Calu3 (cell line): ENCODE results near the gene BRD9. TPM values are rescaled to one million over a fixed set of nuclear protein-coding genes. Genes with fewer than 3 reads are reported as not detected.

Source experiments
- BruUV-seq: library from RNA; stranded (reverse); fragments of 400-500 nt; replicated peaks from 2 replicates; lab custom pipeline; 2021; lab: Mats Ljungman, UMichigan
- CTCF ChIA-PET: fragments of 300-600 bp; sonication (Branson Sonifier 250); formaldehyde crosslinking; loops from one replicate; lab custom pipeline; 2022; ENCODE audit warnings: antibody characterized with exemption; lab: Charles Lee
- DNase-seq: peaks from one replicate; pipeline ENCODE4 v3.0.0; 2022
- H3K27ac Mint-ChIP-seq: one replicate; pipeline ENCODE4 v1.8.0; 2022; ENCODE audit warnings: mixed read lengths; ENCODE audit not compliant: unreplicated experiment
- H3K27me3 Mint-ChIP-seq: one replicate; pipeline ENCODE4 v1.8.0; 2022; ENCODE audit warnings: mixed read lengths; ENCODE audit not compliant: unreplicated experiment
- H3K36me3 Mint-ChIP-seq: one replicate; pipeline ENCODE4 v1.8.0; 2022; ENCODE audit warnings: mild to moderate bottlenecking, moderate library complexity, mixed read lengths; ENCODE audit not compliant: insufficient read depth, unreplicated experiment
- H3K4me1 Mint-ChIP-seq: one replicate; pipeline ENCODE4 v1.8.0; 2022; ENCODE audit warnings: mild to moderate bottlenecking, low read depth, mixed read lengths; ENCODE audit not compliant: unreplicated experiment
- H3K4me3 Mint-ChIP-seq: one replicate; pipeline ENCODE4 v1.8.0; 2022; ENCODE audit warnings: mild to moderate bottlenecking, low read depth, moderate library complexity, mixed read lengths; ENCODE audit not compliant: unreplicated experiment
- H3K9me3 Mint-ChIP-seq: one replicate; pipeline ENCODE4 v1.8.0; 2022; ENCODE audit warnings: low read depth, mixed read lengths; ENCODE audit not compliant: unreplicated experiment
- CTCF ChIP-seq: fragments of 200-600 bp; IDR thresholded peaks from one replicate; pipeline ENCODE4 v1.8.0; 2022; ENCODE audit warnings: antibody characterized with exemption; ENCODE audit not compliant: unreplicated experiment
- intact Hi-C: fragments of 100-400 bp; cut with micrococcal nuclease; formaldehyde crosslinking; loops from one replicate; pipeline ENCODE4 v1.10.0; 2022; ENCODE audit not compliant: unreplicated experiment
- total RNA-seq: library from RNA; stranded (reverse); gene quantifications from 2 replicates; pipeline ENCODE4 v1.2.3, GENCODE V29; 2022

BRD9 gene
- total RNA-seq, 1 experiment from 2014 or later, result 64.1 TPM

GRCh38 chr5:914612-915011 is 22.0 kb upstream of the BRD9 start:
- Mint-ChIP-seq H3K9me3 (no peaks in the 10 kb centered on the region), H3K27me3 (no peaks in the 10 kb centered on the region), H3K4me3 (no peak overlapping the region), H3K36me3 (peaks cover 17% of the 10 kb centered on the region), H3K27ac (no peak overlapping the region), H3K4me1 (no peaks in the 10 kb centered on the region)
- BruUV-seq, result no TSS peak
- TF ChIP-seq CTCF, result no peak
- CTCF ChIA-PET, result no interaction called here
- no peak for DNase-seq
- intact Hi-C loops, result no loop called here

GRCh38 chr5:914174-914573 is 21.6 kb upstream of the BRD9 start:
- Mint-ChIP-seq H3K9me3 (no peaks in the 10 kb centered on the region), H3K4me3 (no peak overlapping the region), H3K27me3 (no peaks in the 10 kb centered on the region), H3K36me3 (peaks cover 17% of the 10 kb centered on the region), H3K27ac (no peak overlapping the region), H3K4me1 (no peaks in the 10 kb centered on the region)
- no peak for DNase-seq
- no peak for TF ChIP-seq CTCF
- no TSS peak for BruUV-seq
- intact Hi-C loops, result no loop called here
- CTCF ChIA-PET, result no interaction called here

GRCh38 chr5:912280-913091 is 19.9 kb upstream of the BRD9 start:
- CTCF ChIA-PET, result no interaction called here
- no TSS peak for BruUV-seq
- H3K27ac Mint-ChIP-seq, result peak overlapping the region; percentile 26

GRCh38 chr5:911601-912000 is 19.0 kb upstream of the BRD9 start:
- TF ChIP-seq CTCF, result no peak
- Mint-ChIP-seq H3K9me3 (no peaks in the 10 kb centered on the region), H3K4me3 (no peak overlapping the region), H3K27ac (no peak overlapping the region), H3K4me1 (no peaks in the 10 kb centered on the region), H3K36me3 (peaks cover 18% of the 10 kb centered on the region), H3K27me3 (no peaks in the 10 kb centered on the region)
- DNase-seq, result no peak
- BruUV-seq, result no TSS peak
- intact Hi-C loops, result no loop called here
- CTCF ChIA-PET, result no interaction called here

More at GRCh38 chr5:912280-913091, 19.9 kb upstream of the BRD9 start:
- TF ChIP-seq CTCF, result no peak
- Mint-ChIP-seq H3K9me3 (no peaks in the 10 kb centered on the region), H3K4me3 (no peak overlapping the region), H3K36me3 (peaks cover 17% of the 10 kb centered on the region), H3K4me1 (no peaks in the 10 kb centered on the region), H3K27me3 (no peaks in the 10 kb centered on the region)
- no peak for DNase-seq
- intact Hi-C loops, result no loop called here
